Type B pancreatic cell (in vitro differentiated cells): ENCODE data around the gene IGF1. TPM values are rescaled to one million over a fixed set of nuclear protein-coding genes. Genes with fewer than 3 reads are reported as not detected.

Source experiments
- DNase-seq: peaks from one replicate; pipeline ENCODE4 v3.0.0; 2021; ENCODE audit warnings: mixed read lengths; ENCODE audit not compliant: unreplicated experiment; ENCODE audit errors: extremely low spot score
- H3K27ac Mint-ChIP-seq: 2 replicates; pipeline ENCODE4 v1.8.0; 2021; ENCODE audit warnings: mild to moderate bottlenecking, mixed read lengths
- H3K27me3 Mint-ChIP-seq: 2 replicates; pipeline ENCODE4 v1.8.0; 2021; ENCODE audit warnings: mixed read lengths
- H3K36me3 Mint-ChIP-seq: 2 replicates; pipeline ENCODE4 v1.8.0; 2021; ENCODE audit warnings: mixed read lengths
- H3K4me1 Mint-ChIP-seq: one replicate; pipeline ENCODE4 v1.8.0; 2021; ENCODE audit warnings: mixed read lengths; ENCODE audit not compliant: unreplicated experiment
- H3K4me3 Mint-ChIP-seq: 2 replicates; pipeline ENCODE4 v1.8.0; 2021; ENCODE audit warnings: mild to moderate bottlenecking, mixed read lengths
- H3K9me3 Mint-ChIP-seq: 2 replicates; pipeline ENCODE4 v1.8.0; 2021; ENCODE audit warnings: mixed read lengths
- CTCF ChIP-seq: fragments of 200-600 bp; sonication (generic); conservative IDR thresholded peaks from 2 replicates; pipeline ENCODE4 v1.5.0; 2021; ENCODE audit warnings: antibody characterized with exemption, mild to moderate bottlenecking
- long read RNA-seq: library from polyadenylated mRNA; unstranded; transcript quantifications from one replicate; pipeline ENCODE4 v2.0.0, GENCODE V29; 2020
- total RNA-seq: library from RNA; stranded (reverse); gene quantifications from 2 replicates; pipeline ENCODE4 v1.2.1, GENCODE V29; 2021; ENCODE audit warnings: low replicate concordance

IGF1 gene
- total RNA-seq = 8.4 and 16.1 TPM in 2 replicates
- long read RNA-seq, full-length matches to known transcripts = 3 of 5 reads
- long read RNA-seq, partial matches to known transcripts = 0 of 5 reads
- long read RNA-seq, other reads (novel, unspliced or antisense) = 2 of 5 reads

GRCh38 chr12:102480406-102480805, at the start of gene IGF1:
Gene IGF1 (minus strand): TSS chr12:102480563. CDS start chr12:102480381, 182 bp downstream.
- no peak within 1 kb of the TSS for H3K27ac Mint-ChIP-seq
- H3K4me1 Mint-ChIP-seq = peaks cover 8% of the 10 kb centered on the region
- no peak for TF ChIP-seq CTCF
- no peaks in the 10 kb centered on the region for H3K27me3 Mint-ChIP-seq
- H3K36me3 Mint-ChIP-seq = no peaks in the 10 kb centered on the region
- H3K9me3 Mint-ChIP-seq = no peaks in the 10 kb centered on the region
- DNase-seq = no peak
- H3K4me3 Mint-ChIP-seq = no peak within 1 kb of the TSS

GRCh38 chr12:102528111-102528510, 47.7 kb upstream of the IGF1 start:
- H3K4me1 Mint-ChIP-seq = peaks cover 10% of the 10 kb centered on the region
- H3K9me3 Mint-ChIP-seq = no peaks in the 10 kb centered on the region
- no peak for DNase-seq
- H3K36me3 Mint-ChIP-seq = no peaks in the 10 kb centered on the region
- no peak overlapping the region for H3K4me3 Mint-ChIP-seq
- peaks cover 4% of the 10 kb centered on the region for H3K27me3 Mint-ChIP-seq
- no peak for TF ChIP-seq CTCF
- H3K27ac Mint-ChIP-seq = no peak overlapping the region

- H3K4me1 Mint-ChIP-seq = peaks cover 14% of the 10 kb centered on the region
- H3K27me3 Mint-ChIP-seq = peaks cover 4% of the 10 kb centered on the region
- no peak for TF ChIP-seq CTCF
- no peak for DNase-seq
- H3K9me3 Mint-ChIP-seq = no peaks in the 10 kb centered on the region
- H3K4me3 Mint-ChIP-seq = no peak overlapping the region
- no peaks in the 10 kb centered on the region for H3K36me3 Mint-ChIP-seq
- H3K27ac Mint-ChIP-seq = no peak overlapping the region
Observed at GRCh38 chr12:102527171-102527720, 46.9 kb upstream of the IGF1 start.

GRCh38 chr12:102526656-102527055, 46.3 kb upstream of the IGF1 start:
- no peak for DNase-seq
- Mint-ChIP-seq H3K4me1 (peaks cover 17% of the 10 kb centered on the region), H3K9me3 (no peaks in the 10 kb centered on the region), H3K27me3 (peaks cover 4% of the 10 kb centered on the region), H3K36me3 (no peaks in the 10 kb centered on the region), H3K27ac (no peak overlapping the region), H3K4me3 (no peak overlapping the region)
- TF ChIP-seq CTCF = no peak

- Mint-ChIP-seq H3K9me3 (no peaks in the 10 kb centered on the region), H3K4me3 (no peak overlapping the region), H3K36me3 (no peaks in the 10 kb centered on the region), H3K4me1 (peaks cover 17% of the 10 kb centered on the region), H3K27ac (no peak overlapping the region), H3K27me3 (peaks cover 4% of the 10 kb centered on the region)
- no peak for TF ChIP-seq CTCF
- no peak for DNase-seq
Observed at GRCh38 chr12:102522768-102523167, 42.4 kb upstream of the IGF1 start.
